ENCODE results near the gene TRIO.

Gene TRIO

GRCh38 chr5:14123551-14123950 lies 19.6 kb upstream of the TRIO start:
- DNase-seq (ENCODE audit: low read depth): no peak

DNA sequence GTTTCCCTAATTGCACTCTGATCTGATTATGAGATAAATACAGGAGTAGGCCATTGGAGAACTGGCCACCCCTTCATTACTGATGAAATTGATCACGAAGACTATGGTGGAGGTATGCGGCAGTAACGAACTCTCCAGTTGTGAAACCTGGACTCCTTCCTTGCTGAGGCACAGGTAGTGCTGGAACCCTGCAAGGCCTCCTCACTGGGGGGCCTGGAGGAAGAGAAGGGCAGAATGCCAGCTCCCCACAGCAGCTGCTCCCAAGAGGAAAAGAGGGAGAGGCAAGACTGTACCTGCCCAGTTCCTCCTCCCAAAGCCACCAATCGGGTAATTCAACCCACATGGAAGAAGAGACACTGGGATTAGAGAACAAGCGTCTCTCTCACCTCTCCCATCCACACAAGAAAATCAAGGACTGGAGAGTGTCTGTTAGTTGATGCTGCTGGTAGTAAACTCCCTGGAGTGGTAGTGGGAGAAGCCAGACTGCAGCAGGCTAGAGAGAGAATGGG lies 19.1 kb upstream of the TRIO start:
- no peak for DNase-seq (ENCODE audit: low read depth)

GRCh38 chr5:14125262-14125661 lies 17.9 kb upstream of the TRIO start:
- DNase-seq (ENCODE audit: low read depth): no peak

DNA sequence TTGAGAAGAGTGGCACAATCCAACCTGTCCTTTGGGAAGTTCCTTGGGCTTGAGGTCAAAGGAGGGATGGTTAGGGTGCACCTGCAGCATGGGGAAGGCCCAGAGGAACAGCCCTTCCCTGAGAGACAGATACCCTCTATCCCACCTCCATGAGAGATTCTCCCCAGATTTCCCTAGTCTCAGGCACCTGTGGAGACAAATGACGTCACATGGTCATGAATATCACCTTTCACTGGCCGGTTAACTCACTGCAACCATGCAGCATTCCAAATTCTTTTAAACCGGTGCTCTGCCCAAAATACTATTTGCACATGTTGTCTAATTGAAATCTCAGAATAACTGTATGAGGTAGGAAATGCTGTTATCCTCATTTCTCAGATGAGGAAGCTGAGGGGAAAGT lies 15.6 kb upstream of the TRIO start:
- no peak for DNase-seq (ENCODE audit: low read depth)

DNA sequence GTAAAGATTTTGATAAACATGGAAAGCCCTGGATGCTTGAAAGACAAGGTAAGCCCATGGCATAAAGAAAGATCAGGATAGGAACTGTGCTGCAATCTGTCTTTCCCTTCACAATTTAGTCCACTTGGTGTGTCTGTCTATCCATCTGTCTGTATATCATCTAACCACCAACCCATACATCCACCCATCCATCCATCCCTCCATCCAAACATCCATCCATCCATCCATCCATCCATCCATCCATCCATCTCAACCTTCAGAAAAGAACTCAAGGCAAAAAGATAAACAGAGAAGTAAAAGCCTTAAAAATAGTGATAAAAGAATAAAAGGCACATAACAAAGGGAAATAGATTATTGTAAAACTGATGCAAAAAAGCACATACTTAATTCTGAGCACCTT lies 15.1 kb upstream of the TRIO start:
- no peak for DNase-seq (ENCODE audit: low read depth)

DNA sequence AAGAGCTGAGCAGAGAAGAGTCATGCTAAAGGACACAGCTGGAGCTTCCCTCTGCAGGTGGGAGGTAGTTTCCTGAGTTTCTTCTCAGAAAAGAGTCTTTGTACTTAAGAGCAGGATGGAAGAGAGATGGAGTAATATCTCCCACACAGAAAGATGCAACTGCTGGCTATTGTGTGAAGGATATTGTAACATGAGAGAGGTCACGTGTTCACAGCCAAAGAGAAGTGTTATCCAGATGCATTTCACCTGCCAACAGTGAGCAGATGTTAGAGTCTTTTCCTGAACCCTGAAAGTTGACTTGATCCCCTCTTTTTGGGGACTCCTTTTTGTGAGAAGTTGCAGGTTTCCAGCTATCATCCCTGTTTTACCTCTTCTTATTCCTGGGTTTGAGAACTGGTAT lies 14.0 kb upstream of the TRIO start:
- no peak for DNase-seq (ENCODE audit: low read depth)

- DNase-seq (ENCODE audit: low read depth): no peak
These were observed 11.2 kb upstream of the TRIO start for GRCh38 chr5:14131855-14132503.

DNA sequence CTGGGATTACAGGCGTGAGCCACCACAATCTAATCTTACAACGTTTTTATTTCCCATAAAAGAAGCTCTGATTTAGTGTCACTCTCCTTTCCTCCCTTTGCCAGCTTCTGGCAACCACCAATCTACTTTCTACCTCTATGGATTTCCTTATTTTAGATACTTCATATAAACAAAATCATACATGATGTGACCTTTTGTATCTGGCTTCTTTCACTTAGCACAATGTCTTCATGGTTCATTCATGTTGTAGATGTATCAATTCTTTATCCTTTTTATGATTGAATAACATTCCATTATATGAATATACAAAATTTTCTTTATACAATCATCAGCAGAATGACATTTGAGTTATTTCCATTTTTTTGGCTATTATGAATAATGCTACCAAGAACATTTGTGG lies 9.7 kb upstream of the TRIO start:
- no peak for DNase-seq (ENCODE audit: low read depth)

DNA sequence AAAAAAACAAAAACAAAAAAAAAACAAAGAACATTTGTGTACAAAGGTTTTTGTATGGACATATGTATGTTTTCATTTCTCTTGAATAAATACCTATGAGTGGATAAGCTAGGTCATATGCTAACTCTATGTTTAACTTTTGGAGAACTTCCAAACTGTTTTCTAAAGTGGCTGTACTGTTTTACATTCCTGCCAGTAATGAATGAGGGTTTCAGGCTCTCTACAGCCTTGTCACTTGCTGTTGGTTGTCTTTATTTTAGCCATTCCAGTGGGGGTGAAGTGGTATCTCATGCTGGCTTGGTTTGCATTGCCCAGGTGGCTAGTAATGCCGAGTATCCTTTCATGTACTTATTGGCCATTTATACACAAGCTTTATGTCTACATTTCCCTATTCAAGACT lies 9.1 kb upstream of the TRIO start:
- DNase-seq (ENCODE audit: low read depth): no peak

- no peak for DNase-seq (ENCODE audit: low read depth)
These were observed 8.4 kb upstream of the TRIO start for GRCh38 chr5:14134771-14135170.

GRCh38 chr5:14135621-14136020 lies 7.5 kb upstream of the TRIO start:
- DNase-seq (ENCODE audit: low read depth): no peak

DNA sequence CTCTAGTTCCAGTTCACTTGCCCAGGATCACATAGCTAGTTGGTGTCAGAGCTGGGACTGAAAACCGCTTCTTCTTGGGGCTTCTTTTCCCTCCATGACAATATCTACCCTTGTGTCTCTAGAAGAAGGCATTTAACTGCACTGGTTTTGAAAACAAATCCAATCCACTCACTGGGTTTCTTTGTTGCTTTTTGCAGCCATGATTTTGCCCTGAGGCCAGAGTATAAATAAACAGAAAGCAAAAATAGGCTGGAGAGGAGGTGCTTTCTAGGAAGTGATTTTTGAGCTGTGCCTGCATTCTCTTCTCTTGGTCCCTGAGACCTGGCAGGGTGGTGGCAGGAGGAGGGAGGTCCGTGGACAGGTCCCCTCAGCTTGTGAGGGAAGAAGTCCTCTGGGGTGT lies 6.9 kb upstream of the TRIO start:
- no peak for DNase-seq (ENCODE audit: low read depth)

GRCh38 chr5:14138608-14139540 lies 4.3 kb upstream of the TRIO start:
- DNase-seq (ENCODE audit: low read depth): no peak

DNA sequence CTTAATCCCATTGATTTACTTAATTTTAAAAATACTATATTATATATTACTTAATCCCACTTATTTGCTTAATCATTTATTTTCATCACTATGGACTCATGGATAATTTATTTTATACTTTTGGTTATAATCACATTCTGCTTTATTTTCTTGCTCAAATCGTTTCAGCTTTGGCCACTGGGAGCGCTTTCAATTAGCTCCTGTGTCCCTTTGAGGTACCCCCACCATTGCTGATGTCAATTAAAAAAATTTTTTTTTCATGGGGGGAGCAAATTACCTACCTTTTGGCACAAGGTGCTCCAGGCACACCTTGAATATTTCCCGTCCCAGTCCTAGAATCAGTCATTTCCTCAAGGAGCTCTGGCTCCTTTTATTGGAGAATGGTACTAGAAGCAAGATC lies 1.4 kb upstream of the TRIO start:
- DNase-seq (ENCODE audit: low read depth): no peak

GRCh38 chr5:14142202-14142826 lies 828 bp upstream of the TRIO start:
- no peak for DNase-seq (ENCODE audit: low read depth)

DNA sequence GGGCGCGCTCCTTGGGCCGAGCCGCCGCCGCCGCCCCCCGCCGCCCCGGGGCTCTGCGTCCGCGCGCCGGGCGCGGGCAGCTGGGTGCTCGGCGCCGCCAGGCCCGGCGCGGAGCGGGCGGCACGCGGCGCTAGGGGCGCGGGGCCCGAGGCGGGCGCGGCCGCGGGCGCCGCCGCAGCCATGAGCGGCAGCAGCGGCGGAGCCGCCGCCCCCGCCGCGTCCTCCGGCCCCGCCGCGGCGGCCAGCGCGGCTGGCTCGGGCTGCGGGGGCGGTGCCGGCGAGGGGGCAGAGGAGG lies 351 bp downstream of the TRIO start:
- DNase-seq (ENCODE audit: low read depth): no peak

GRCh38 chr5:14143841-14144585 lies 871 bp downstream of the TRIO start:
- peak; percentile 16 for DNase-seq (ENCODE audit: low read depth)

- DNase-seq (ENCODE audit: low read depth): peak; percentile 12
These were observed 1.7 kb downstream of the TRIO start for GRCh38 chr5:14144586-14145434.

DNA sequence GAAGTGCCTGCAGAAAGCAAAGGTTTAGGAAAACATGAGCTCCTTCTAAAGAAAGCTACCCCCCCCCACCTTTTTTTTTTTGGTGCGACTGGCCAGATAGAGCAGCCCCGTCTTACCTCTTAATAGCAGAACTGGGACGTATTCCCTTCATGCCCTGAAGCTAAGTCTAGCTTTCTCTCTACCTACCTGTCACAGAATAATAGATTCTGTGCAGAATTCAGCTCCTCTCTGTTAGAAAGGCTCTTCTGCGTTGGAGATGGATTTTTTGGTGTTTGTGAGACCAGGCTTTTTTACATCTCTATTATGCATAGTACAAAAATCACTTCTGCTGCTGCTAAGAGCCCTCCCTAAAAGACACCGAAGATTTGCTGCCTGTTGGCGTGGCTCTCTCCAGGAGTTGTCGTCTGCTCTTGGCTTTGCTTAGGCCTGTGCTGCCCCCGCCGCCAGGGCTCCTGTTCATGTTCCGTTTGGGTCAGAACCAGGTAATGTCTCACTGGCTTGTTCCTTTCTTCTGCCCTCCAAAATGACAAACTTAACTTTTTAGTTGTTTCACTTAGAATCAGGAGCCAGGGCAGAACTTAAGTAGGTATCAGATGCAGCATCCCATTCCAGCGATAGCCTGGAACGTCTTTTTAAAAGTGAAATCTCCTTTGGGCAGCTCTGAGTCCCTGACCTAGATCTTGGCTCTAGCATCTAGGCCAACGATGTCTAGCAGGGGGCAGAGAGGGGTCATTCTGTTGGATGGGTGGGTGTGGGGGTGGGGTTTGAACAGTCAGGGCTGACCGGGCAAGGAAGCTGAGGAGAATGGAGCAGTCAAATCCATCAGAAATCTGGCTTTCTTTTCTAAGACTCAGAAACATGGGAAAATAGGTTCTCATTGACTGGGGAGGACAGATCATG lies 2.5 kb downstream of the TRIO start:
- no peak for DNase-seq (ENCODE audit: low read depth)

- DNase-seq (ENCODE audit: low read depth): no peak
These were observed 3.6 kb downstream of the TRIO start for GRCh38 chr5:14146725-14147124.
